Endothelial cell of umbilical vein (primary cell): ENCODE data around the gene C5. TPM values are rescaled to one million over a fixed set of nuclear protein-coding genes. Genes with fewer than 3 reads are reported as not detected.

Source experiments
- BruUV-seq: library from RNA; stranded (reverse); fragments of 400-500 nt; replicated peaks from 2 replicates; lab custom pipeline; 2021; lab: Mats Ljungman, UMichigan
- CTCF ChIA-PET: fragments of 300-600, 350-600 bp; sonication (Branson Sonifier 250); formaldehyde crosslinking; loops from one replicate; lab custom pipeline; 2021; ENCODE audit warnings: antibody characterized with exemption, inconsistent platforms; lab: Charles Lee
- POLR2A ChIA-PET: fragments of 300-600, 350-600 bp; sonication (Branson Sonifier 250); formaldehyde crosslinking; loops from one replicate; lab custom pipeline; 2021; ENCODE audit warnings: antibody characterized with exemption, inconsistent platforms; lab: Charles Lee
- DNase-seq: peaks from one replicate; pipeline ENCODE4 v3.0.0-alpha.2; 2011; ENCODE audit warnings: low read depth, low spot score
- FAIRE-seq: peaks from 2 replicates; lab custom pipeline; 2011; peaks lifted over from hg19 to GRCh38; lab: Jason Lieb, UNC
- H2AFZ ChIP-seq: 2 replicates; pipeline ENCODE4 v1.6.0; 2012; ENCODE audit warnings: low read depth, low read length, control low read depth, inconsistent platforms
- H3K27ac ChIP-seq: 2 replicates; pipeline ENCODE4 v1.5.1; 2011; ENCODE audit warnings: low read depth, mild to moderate bottlenecking, control low read depth, low read length, moderate library complexity; ENCODE audit not compliant: insufficient read depth
- H3K27me3 ChIP-seq, 2 experiments: 2 replicates each; pipeline versions ENCODE4 v1.6.0 to v1.6.1; 2011; ENCODE audit warnings: low read length in 2 of 2, mixed read lengths in 1 of 2; ENCODE audit not compliant: control insufficient read depth in 2 of 2, insufficient read depth in 2 of 2
- H3K36me3 ChIP-seq, 2 experiments: 2 replicates in 1 of 2; 3 replicates in 1 of 2; pipeline ENCODE4 v1.5.1; 2011; ENCODE audit warnings: low read length in 2 of 2, mild to moderate bottlenecking in 1 of 2, moderate library complexity in 1 of 2; ENCODE audit not compliant: control insufficient read depth in 2 of 2, insufficient read depth in 2 of 2; ENCODE audit errors: extremely low read depth in 1 of 2
- H3K4me1 ChIP-seq: 3 replicates; pipeline ENCODE4 v1.5.1; 2011; ENCODE audit warnings: mild to moderate bottlenecking, low read length; ENCODE audit not compliant: control insufficient read depth, insufficient read depth; ENCODE audit errors: extremely low read depth
- H3K4me2 ChIP-seq: 2 replicates; pipeline ENCODE4 v1.6.1; 2011; ENCODE audit warnings: low read length, control low read depth, mixed read lengths; ENCODE audit not compliant: insufficient read depth
- H3K4me3 ChIP-seq, 3 experiments: fragments of 200-600 bp in 1 of 3; sonication (generic), shearing (Covaris generic) in 1 of 3; replicated peaks in 1 of 3; 2 replicates each; pipeline ENCODE4 v1.5.1; 2011 to 2016; ENCODE audit warnings: control low read depth in 3 of 3, low read length in 3 of 3, mild to moderate bottlenecking in 2 of 3, inconsistent platforms in 1 of 3, low read depth in 1 of 3, moderate library complexity in 1 of 3; ENCODE audit not compliant: insufficient read depth in 1 of 3
- H3K79me2 ChIP-seq: 2 replicates; pipeline ENCODE4 v1.6.0; 2012; ENCODE audit warnings: low read length, inconsistent platforms; ENCODE audit not compliant: control insufficient read depth, insufficient read depth
- H3K9ac ChIP-seq: replicated peaks from 2 replicates; pipeline ENCODE3; 2011; ENCODE audit warnings: low read length, control low read depth; ENCODE audit not compliant: insufficient read depth; ENCODE audit errors: extremely low read depth
- H3K9me1 ChIP-seq: replicated peaks from 3 replicates; pipeline ENCODE4 v1.6.0; 2011; ENCODE audit warnings: mild to moderate bottlenecking, low read length; ENCODE audit not compliant: control insufficient read depth, insufficient read depth; ENCODE audit errors: extremely low read depth
- H3K9me3 ChIP-seq: replicated peaks from 2 replicates; pipeline ENCODE4 v1.5.1; 2012; ENCODE audit warnings: low read length, inconsistent platforms; ENCODE audit not compliant: control insufficient read depth, insufficient read depth
- H4K20me1 ChIP-seq: replicated peaks from 2 replicates; pipeline ENCODE3; 2011; ENCODE audit warnings: mild to moderate bottlenecking, low read length; ENCODE audit not compliant: control insufficient read depth, insufficient read depth; ENCODE audit errors: extremely low read depth
- EZH2 ChIP-seq: IDR thresholded peaks from 2 replicates; pipeline ENCODE4 v1.6.1; 2012; ENCODE audit warnings: borderline replicate concordance, low read depth, mild to moderate bottlenecking, moderate library complexity, low read length, inconsistent platforms; ENCODE audit not compliant: severe bottlenecking
- GATA2 ChIP-seq: IDR thresholded peaks from 2 replicates; pipeline ENCODE4 v1.7.0; 2011; ENCODE audit warnings: low read depth, mild to moderate bottlenecking, moderate library complexity, mixed read lengths, low read length; ENCODE audit not compliant: insufficient read length, insufficient read depth
- JUN ChIP-seq: IDR thresholded peaks from 2 replicates; pipeline ENCODE4 v1.6.1; 2011; ENCODE audit warnings: borderline replicate concordance, low read depth; ENCODE audit not compliant: insufficient read length, insufficient read depth
- MYC ChIP-seq: IDR thresholded peaks from one replicate; pipeline ENCODE4 v1.6.1; 2011; ENCODE audit warnings: mild to moderate bottlenecking, low read depth, low read length
- POLR2A ChIP-seq: IDR thresholded peaks from 2 replicates; pipeline ENCODE4 v1.6.1; 2012; ENCODE audit warnings: low read depth, mild to moderate bottlenecking, control low read depth, low read length
- POLR2AphosphoS5 ChIP-seq: IDR thresholded peaks from 2 replicates; pipeline ENCODE4 v1.6.1; 2012; ENCODE audit warnings: low read depth, mild to moderate bottlenecking, control low read depth, low read length, moderate library complexity; ENCODE audit not compliant: insufficient read depth
- dilution Hi-C: fragments of 300-500 bp; cut with MboI; formaldehyde crosslinking; loops from one replicate; pipeline ENCODE4 v1.15.0; 2019; ENCODE audit warnings: low sequenced_read_pairs; ENCODE audit not compliant: extremely low pct_ligation_motif_present
- intact Hi-C: fragments of 100-400 bp; cut with micrococcal nuclease; formaldehyde crosslinking; loops from one replicate; pipeline ENCODE4 v1.10.0; 2022
- polyA plus RNA-seq, 4 experiments: library from polyadenylated mRNA; depleted of rRNA in 3 of 4; stranded (reverse) in 3 of 4; unstranded in 1 of 4; fragments of >200 nt; gene quantifications; 2 replicates each; pipeline versions ENCODE4 v1.2.1 to v1.2.3, GENCODE V29; 2011 to 2012; ENCODE audit warnings: missing spikeins in 1 of 4
- total RNA-seq: library from RNA; stranded (reverse); gene quantifications from 2 replicates; pipeline ENCODE4 v1.2.3, GENCODE V29; 2021
- TF ChIP-seq, protein P1 (sequence below), 2 donors: IDR thresholded peaks; 1 replicate in 1 of 2; 2 replicates in 1 of 2; pipeline ENCODE4 v1.5.1; 2011; ENCODE audit warnings: low read length in 2 of 2, mild to moderate bottlenecking in 2 of 2, moderate library complexity in 2 of 2, control low read depth in 1 of 2, inconsistent platforms in 1 of 2, low read depth in 1 of 2; ENCODE audit not compliant: insufficient read depth in 1 of 2; ENCODE audit errors: extremely low read depth in 1 of 2

Gene C5
- total and polyA plus RNA-seq, 2 donors (not counting 3 experiments of a cell fraction or from before 2014, with no cell fraction given), result 0.79 to 1.6 TPM

DNA sequence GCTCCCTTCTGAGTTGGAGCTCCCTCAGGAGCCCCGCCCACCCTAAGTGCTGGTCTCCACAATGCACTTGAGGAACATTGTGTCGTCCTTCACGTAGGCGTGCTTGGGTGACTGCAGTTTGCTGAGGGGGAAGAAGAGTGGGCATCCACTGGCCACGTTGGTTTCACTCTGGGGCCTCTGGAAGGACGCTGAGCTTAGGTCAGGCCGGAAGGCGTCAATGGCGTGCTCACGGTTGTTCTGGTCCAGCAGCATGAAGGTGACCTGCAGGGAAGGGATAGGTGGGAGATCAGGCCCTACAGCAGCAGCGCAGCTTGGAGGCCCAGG lies 145.1 kb downstream of the C5 start:
- no peak overlapping the region for H3K9ac ChIP-seq
- no peaks in the 10 kb centered on the region for H3K36me3 ChIP-seq
- no peaks in the 10 kb centered on the region for H3K9me1 ChIP-seq
- no TSS peak for BruUV-seq
- intact Hi-C loops (no loop called here), dilution Hi-C loops (no loop called here)
- H3K9me3 ChIP-seq, result no peaks in the 10 kb centered on the region
- no peaks in the 10 kb centered on the region for H3K27me3 ChIP-seq
- CTCF ChIA-PET, result no interaction called here
- no peak for TF ChIP-seq POLR2AphosphoS5
- TF ChIP-seq GATA2, result no peak
- no peak for TF ChIP-seq JUN
- H3K4me2 ChIP-seq, result no peak overlapping the region
- H2AFZ ChIP-seq, result no peak overlapping the region
- H3K27ac ChIP-seq, result no peak overlapping the region
- POLR2A ChIA-PET, result no interaction called here
- DNase-seq (no peak), FAIRE-seq (no peak)
- no peak overlapping the region for H3K4me3 ChIP-seq
- H3K79me2 ChIP-seq, result no peaks in the 10 kb centered on the region
- H4K20me1 ChIP-seq, result no peaks in the 10 kb centered on the region
- H3K4me1 ChIP-seq, result peaks cover 2% of the 10 kb centered on the region

GRCh38 chr9:120904061-120904977 lies 145.8 kb downstream of the C5 start:
- DNase-seq, result no peak
- Histone ChIP-seq H3K9ac (no peak overlapping the region), H3K9me3 (no peaks in the 10 kb centered on the region), H3K27ac (no peak overlapping the region), H3K4me1 (no peaks in the 10 kb centered on the region), H3K79me2 (no peaks in the 10 kb centered on the region), H3K9me1 (no peaks in the 10 kb centered on the region), H3K36me3 (no peaks in the 10 kb centered on the region), H4K20me1 (no peaks in the 10 kb centered on the region), H3K27me3 (peaks cover 0 to 3% of the 10 kb centered on the region in 2 experiments), H2AFZ (no peak overlapping the region), H3K4me3 (no peak overlapping the region), H3K4me2 (no peak overlapping the region)
- ChIA-PET POLR2A (no interaction called here), CTCF (no interaction called here)
- intact Hi-C loops (no loop called here), dilution Hi-C loops (no loop called here)
- BruUV-seq, result no TSS peak
- TF ChIP-seq GATA2, result no peak
- no peak for TF ChIP-seq EZH2
- TF ChIP-seq POLR2AphosphoS5, result no peak
- TF ChIP-seq, protein P1, sequence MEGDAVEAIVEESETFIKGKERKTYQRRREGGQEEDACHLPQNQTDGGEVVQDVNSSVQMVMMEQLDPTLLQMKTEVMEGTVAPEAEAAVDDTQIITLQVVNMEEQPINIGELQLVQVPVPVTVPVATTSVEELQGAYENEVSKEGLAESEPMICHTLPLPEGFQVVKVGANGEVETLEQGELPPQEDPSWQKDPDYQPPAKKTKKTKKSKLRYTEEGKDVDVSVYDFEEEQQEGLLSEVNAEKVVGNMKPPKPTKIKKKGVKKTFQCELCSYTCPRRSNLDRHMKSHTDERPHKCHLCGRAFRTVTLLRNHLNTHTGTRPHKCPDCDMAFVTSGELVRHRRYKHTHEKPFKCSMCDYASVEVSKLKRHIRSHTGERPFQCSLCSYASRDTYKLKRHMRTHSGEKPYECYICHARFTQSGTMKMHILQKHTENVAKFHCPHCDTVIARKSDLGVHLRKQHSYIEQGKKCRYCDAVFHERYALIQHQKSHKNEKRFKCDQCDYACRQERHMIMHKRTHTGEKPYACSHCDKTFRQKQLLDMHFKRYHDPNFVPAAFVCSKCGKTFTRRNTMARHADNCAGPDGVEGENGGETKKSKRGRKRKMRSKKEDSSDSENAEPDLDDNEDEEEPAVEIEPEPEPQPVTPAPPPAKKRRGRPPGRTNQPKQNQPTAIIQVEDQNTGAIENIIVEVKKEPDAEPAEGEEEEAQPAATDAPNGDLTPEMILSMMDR (IDR thresholded peaks at IDR 0.05; ENCODE audit: extremely low read depth in 1 of 2, insufficient read depth in 1 of 2, low read depth in 1 of 2, low read length in 2 of 2), result no peak
- TF ChIP-seq JUN, result no peak
- TF ChIP-seq POLR2A, result no peak
- no peak for TF ChIP-seq MYC
- FAIRE-seq, result no peak
